ENCODE results near the gene SEC16A. TPM values are rescaled to one million over a fixed set of nuclear protein-coding genes. Genes with fewer than 3 reads are reported as not detected.

Gene SEC16A
- total RNA-seq, 1 donor: 39.4 TPM

DNA sequence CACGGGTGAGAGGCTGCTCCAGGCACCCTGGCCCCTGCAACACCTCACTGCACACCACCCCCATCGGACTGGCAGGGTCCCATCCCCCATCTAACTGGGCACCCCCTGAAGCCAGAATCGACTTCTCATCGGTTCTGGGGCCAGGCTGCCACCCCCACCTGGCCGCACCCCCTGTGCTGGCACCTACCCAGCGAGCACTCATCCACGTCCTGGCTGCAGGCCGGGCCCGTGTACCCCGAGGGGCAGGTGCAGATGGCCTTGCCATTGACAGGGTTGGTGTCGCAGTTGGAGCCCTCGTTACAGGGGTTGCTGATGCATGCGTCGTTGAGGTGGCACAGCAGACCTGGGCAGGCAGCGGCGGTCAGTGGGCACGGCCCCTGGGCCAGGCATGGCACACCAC is 35.1 kb upstream of the SEC16A start:
- TF ChIP-seq, protein P1, sequence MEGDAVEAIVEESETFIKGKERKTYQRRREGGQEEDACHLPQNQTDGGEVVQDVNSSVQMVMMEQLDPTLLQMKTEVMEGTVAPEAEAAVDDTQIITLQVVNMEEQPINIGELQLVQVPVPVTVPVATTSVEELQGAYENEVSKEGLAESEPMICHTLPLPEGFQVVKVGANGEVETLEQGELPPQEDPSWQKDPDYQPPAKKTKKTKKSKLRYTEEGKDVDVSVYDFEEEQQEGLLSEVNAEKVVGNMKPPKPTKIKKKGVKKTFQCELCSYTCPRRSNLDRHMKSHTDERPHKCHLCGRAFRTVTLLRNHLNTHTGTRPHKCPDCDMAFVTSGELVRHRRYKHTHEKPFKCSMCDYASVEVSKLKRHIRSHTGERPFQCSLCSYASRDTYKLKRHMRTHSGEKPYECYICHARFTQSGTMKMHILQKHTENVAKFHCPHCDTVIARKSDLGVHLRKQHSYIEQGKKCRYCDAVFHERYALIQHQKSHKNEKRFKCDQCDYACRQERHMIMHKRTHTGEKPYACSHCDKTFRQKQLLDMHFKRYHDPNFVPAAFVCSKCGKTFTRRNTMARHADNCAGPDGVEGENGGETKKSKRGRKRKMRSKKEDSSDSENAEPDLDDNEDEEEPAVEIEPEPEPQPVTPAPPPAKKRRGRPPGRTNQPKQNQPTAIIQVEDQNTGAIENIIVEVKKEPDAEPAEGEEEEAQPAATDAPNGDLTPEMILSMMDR (IDR thresholded peaks at IDR 0.05; ENCODE audit: insufficient read depth, low read length): no peak
- no peak overlapping the region for H3K4me3 ChIP-seq (ENCODE audit: low read depth, low read length)
- no peak for DNase-seq (ENCODE audit: low read depth)

DNA sequence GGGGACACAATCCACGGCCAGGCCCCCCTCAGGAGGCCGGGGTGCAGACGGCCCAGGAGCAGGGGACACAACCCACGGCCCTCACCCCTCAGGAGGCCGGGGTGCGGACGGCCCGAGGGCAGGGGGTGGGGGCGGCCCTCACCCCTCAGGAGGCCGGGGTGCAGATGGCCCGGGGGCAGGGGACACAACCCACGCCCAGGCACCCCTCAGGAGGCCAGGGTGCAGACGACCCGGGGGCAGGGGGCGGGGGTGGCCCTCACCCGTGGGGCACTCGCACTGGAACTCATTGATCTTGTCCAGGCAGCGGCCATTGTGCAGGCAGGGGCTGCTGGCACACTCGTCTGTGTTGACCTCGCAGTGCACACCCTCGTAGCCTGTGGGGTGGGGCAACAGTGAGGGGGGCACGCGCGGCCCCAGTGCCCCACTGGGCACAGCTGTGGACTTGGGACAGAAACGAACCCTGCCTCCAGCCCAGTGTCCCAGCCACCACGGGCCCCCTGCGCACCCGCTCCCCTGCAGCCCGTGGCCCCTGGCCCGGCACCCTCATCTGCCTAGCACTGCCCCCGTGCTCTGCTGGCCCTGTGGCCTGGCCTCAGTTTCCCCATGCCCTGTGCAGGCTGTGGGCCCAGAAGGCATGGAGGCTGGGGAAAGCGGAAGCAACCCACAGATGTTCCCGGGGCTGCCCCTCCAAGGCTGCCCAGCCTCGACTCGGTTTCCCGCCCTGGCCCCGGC is 34.3 kb upstream of the SEC16A start:
- no peak for DNase-seq (ENCODE audit: low read depth)
- TF ChIP-seq, protein P1 (IDR thresholded peaks at IDR 0.05; ENCODE audit: insufficient read depth, low read length): no peak

DNA sequence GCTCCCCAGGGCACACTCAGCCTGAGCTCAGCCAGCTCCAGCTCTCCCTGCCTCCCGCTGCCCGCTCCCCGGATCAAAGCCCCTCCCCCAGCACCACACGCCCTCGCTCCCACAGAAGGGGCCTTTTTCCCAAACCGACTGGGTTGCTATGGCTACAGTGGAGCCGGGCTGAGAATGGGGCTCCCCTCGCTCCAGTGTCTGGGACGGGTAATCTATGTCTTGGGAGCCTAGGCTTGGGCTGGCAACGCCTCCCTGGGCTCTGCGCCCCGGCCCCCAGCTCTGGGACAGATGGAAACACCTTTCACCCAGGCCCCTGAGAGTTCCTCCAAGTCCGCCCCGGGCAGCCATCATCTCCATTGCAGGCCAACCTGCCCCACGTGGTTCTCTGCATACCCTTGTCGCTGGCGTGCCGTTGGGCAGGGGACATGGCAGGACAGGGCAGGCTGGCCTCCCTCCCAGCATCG is 33.4 kb upstream of the SEC16A start:
- H3K4me3 ChIP-seq (ENCODE audit: low read depth, low read length): no peak overlapping the region
- DNase-seq (ENCODE audit: low read depth): no peak
- TF ChIP-seq, protein P1 (IDR thresholded peaks at IDR 0.05; ENCODE audit: insufficient read depth, low read length): no peak

More for the DNA sequence above, 34.3 kb upstream of the SEC16A start:
- H3K4me3 ChIP-seq (ENCODE audit: low read depth, low read length): no peak overlapping the region

GRCh38 chr9:136515276-136515675 is 32.4 kb upstream of the SEC16A start:
- H3K4me3 ChIP-seq (ENCODE audit: low read depth, low read length): no peak overlapping the region
- TF ChIP-seq, protein P1 (IDR thresholded peaks at IDR 0.05; ENCODE audit: insufficient read depth, low read length): no peak
- DNase-seq (ENCODE audit: low read depth): no peak

GRCh38 chr9:136514022-136514714 is 31.3 kb upstream of the SEC16A start:
- TF ChIP-seq, protein P1 (IDR thresholded peaks at IDR 0.05; ENCODE audit: insufficient read depth, low read length): no peak
- DNase-seq (ENCODE audit: low read depth): no peak
- no peak overlapping the region for H3K4me3 ChIP-seq (ENCODE audit: low read depth, low read length)

DNA sequence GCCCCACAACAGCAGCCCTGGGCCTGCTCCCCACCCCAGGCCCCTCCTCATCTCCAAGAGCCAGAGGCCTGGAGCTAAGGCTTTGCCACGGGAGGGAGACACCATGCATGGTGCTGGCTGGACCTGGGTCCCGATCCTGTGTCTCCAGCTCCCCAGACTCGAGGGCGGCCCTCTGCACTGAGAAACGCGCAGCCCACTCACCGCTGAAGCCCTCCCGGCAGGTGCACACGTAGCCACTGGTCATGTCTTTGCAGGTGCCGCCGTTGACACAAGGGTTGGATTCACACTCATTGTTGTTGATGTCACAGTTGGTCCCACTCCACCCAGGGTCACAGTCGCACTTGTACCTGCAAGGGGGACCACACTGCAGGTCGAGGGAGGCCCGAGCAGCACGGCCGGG is 30.4 kb upstream of the SEC16A start:
- DNase-seq (ENCODE audit: low read depth): no peak
- TF ChIP-seq, protein P1 (IDR thresholded peaks at IDR 0.05; ENCODE audit: insufficient read depth, low read length): no peak
- no peak overlapping the region for H3K4me3 ChIP-seq (ENCODE audit: low read depth, low read length)
